DMS114 treated with DMSO at 0.1 percent for 48 hours (cell line): ENCODE measurements around the gene ASTL.
"Not testable (repeated sequence)": the region's sequence is repeated elsewhere in the genome, so short reads cannot be mapped to it uniquely, and the experiment has no call there.

Experiments used
- DNase-seq: peaks from one replicate; lab custom pipeline; 2025; ENCODE audit not compliant: unreplicated experiment; lab: John Stamatoyannopoulos, UW

ASTL gene

DNA sequence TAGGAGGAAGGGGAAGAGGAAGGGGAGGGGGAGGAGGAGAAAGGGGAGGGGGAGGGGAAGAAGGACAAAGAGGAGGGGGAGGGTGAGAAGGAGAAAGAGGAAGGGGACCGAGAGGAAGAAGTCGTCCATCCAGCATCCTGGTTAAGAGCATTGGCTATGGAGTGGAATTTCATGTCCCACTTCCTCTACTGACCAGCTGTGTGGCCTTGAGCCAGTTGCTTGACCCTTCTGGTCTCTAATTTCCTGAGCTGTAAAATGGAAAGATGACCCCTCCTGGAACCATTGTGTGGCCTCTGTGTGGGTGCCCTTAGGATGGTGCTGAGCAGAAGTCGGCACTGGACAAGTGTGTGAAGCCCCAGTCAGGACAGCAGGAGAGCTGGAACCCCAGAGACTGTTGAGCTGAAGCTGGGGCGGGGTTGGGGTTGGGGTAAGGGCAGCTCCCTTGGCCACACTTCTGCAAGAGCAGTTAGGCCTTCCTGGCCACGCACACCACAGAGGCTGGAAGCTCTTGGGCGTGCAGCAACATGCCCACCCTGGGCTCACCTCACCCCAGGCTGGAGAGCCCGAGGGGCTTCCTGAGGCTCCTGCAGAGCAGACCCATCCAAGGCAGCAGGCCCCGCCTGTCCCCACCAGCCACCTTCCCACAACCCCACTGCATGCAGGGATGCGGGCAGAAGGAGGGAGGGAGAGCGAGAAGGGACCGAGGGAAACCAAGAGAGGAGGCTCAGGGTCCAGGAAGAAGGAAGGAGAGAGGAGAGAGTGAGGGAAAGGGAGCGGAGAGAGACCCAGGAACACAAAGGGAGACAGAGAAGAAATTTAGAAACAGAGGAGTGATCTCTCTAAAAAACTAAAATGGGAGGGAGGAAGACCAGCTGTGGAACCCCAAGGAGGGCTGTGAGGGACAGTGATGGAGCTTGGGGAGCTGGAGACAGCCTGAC is 38.2 kb downstream of the ASTL start:
- no peak for DNase-seq

GRCh38 chr2:96098900-96099590 is 39.3 kb downstream of the ASTL start:
- DNase-seq = no peak

- DNase-seq = no peak
Measured at GRCh38 chr2:96097951-96098823, 40.1 kb downstream of the ASTL start.

DNA sequence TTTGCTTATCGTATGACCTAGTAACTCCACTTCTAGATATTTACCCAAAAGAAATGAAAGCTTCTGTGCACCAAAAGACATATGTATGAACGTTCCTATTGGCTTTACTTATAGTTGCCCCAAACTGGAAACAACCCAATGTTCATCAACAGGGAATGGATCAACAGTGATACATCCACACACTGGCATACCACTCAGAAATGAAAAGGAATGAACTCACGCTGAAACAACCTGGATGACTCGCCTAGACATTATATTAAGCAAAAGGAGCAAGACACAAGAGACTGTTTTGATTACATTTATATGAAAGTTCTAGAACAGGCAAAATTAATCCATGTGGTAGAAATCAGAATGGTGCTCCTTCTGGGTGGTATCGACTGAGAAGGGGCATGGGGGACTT is 40.9 kb downstream of the ASTL start:
- no peak for DNase-seq

- DNase-seq = no peak
Measured at GRCh38 chr2:96095116-96095636, 43.1 kb downstream of the ASTL start.

DNA sequence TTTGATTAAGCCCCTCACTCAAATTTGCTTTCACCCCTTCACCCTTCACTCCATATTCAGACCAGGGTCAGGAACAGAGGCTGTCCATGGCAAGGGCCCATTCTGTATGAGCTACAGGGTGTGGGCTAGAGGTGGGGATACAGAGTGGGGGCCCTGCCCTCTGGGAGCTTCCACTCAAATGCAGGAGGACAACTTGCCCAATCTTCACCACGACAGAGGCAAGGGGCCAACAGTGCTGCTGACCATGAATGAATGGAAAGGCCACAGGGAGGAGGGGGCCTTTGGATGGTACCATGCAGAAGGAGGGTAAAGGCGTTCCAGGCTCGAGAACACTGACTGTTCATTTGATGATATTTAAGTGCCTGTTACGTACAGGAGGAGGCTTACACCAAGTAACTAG is 44.8 kb downstream of the ASTL start:
- no peak for DNase-seq

GRCh38 chr2:96092951-96093350 is 45.4 kb downstream of the ASTL start:
- DNase-seq = no peak

- no peak for DNase-seq
Measured at GRCh38 chr2:96092573-96092877, 45.8 kb downstream of the ASTL start.

DNA sequence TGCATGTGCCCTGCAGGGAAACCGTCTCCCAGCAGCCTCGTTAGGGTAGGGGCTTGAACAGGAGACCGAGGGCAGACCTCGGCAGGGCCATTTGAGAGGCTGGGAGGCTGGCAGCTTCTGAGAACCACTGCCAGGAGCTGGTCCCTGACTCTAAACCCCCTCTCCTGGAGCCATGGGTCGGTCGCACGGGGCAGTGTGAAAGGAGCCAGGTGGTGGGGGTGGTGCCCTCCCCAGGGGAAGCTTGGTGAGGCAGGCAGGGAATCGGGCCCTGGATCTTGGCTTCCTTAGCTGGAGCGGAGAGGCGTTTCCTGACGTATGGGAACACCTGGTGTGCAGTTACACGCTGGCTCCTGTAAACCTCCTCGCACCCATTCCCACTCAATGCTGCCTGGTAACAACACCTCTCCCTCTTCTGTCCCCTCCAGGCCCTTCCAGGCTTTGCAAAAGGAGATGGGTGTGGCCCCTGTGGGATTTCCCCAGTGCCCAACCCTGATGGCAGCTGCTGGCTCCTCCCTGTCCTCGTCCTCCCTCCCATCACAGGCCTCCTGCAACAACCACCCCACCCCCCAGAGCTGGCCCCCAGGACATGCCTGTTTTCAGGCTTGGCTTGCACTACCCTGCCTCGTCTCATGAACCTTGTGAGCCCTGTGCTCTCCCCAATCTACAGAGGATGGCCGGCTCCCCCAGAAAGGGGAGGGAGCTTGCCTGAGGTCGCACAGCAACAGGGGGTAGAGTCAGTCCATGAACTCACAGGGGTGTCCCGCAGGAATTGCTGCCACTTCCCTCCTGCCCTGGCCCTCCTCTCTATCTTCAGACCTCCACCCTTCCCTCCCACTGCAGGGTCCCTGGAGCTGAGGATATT is 46.4 kb downstream of the ASTL start:
- no peak for DNase-seq

GRCh38 chr2:96091141-96091710 is 47.1 kb downstream of the ASTL start:
- DNase-seq = no peak

- DNase-seq = no peak
Measured at GRCh38 chr2:96090196-96090926, 47.9 kb downstream of the ASTL start.

DNA sequence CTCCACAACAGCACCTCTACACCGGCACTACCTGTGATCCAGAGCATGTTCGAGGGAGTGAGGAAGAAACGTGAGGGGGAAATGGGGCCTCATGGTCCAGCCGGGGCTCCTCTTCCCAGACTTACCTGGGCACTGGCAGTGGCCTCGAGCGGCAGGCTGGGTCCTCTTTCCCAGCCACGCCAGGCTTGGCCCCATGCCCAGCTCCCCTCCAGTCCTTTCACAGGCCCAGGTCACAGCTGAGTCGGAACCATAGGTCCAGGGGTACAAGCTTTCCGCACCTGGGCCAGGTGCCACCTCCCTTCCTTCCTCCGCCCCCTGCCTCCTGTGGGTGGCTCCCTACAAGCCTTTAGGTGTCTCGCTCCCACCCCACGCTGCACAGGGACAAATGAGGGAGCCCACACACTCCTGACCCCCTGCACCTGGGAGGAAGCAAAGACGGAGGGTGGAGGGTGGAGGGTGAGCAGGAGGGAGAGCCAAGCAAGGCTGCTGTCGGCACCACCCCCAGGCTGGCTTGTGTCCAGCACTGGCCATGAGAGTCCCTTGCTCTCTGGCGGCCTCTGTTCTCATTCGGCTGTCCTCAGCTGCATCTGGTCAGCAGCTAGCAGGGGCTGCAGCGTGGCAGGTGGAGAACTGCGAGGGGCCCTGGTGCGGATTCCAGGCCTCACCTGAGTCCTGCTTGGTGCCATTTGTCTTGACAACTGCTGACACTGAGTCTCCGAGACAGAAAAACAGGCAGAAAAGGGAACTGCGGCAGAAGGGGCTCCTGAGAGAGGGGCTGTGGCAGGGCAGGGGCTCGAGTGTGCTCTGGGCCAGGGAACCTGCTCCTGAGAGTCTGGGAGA is 48.7 kb downstream of the ASTL start:
- DNase-seq = no peak

- no peak for DNase-seq
Measured at GRCh38 chr2:96088340-96089335, 49.7 kb downstream of the ASTL start.

GRCh38 chr2:96087130-96087529 is 51.2 kb downstream of the ASTL start:
- no peak for DNase-seq

DNA sequence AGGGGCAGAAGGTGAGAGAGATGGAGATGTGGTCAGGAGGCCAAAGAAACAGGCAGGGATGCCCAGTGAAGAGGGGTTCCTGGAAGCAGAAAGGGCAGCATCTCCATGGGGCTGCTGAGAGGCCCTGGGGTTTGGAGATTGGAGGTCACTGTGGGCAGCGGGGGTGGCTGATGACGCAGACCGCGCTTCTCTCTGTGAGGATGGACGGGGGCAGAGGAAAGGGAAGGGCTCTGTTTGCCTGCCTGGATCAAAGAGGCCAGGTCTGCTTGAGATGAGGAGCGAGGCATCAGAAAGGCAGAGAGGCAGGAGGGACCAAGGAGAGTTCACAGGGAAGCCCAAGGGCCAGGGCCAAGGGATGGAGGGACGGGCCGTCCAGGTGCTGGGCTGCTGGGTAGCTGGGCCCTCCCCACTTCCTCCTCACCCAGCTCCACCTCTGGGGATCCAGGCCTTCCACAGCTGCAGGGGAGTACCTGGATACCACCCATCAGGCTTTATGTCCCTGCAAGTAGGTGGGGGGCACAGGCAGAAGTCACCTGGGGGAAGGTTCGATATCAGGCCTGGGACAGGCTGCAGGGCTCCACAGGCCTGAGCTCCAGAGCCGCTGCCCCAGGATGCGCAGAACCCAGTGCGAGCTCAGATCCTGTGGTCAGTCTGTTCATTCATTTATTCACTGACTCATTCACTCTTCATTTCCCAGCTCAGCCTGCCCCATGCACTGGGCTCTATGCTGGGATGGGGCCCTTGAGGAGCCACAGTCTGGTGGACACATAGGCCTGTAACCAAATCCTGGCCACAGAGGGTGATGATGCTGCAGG is 52.6 kb downstream of the ASTL start:
- no peak for DNase-seq

DNA sequence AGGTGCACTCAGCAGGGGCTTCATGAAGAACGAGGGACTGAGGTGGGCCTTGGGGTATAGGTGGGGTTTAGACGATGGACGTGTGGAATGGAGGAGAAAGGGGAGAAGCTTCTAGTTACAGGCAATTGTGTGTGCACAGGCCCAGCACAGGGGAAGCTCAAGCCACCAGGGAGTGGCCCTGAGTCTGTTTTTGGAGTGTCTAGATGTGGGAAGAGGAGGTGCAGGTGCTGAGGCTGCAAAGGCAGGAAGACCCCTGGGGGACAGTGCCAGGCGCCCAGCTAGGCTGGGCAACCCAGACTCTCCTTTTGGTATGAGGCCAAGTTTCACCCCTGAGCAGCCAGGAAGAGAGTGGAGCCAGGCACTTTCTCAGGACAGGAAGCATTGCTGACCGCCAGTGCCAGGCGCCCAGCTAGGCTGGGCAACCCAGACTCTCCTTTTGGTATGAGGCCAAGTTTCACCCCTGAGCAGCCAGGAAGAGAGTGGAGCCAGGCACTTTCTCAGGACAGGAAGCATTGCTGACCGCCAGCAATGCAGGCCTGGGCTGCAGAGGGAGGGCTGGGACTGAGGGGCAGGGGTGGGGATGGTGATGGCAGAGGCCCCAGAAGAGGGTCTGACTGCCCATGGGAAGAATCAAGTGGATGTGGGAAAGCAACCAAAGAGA is 53.3 kb downstream of the ASTL start:
- DNase-seq = not testable (repeated sequence)
